HT1080 (cell line): ENCODE measurements around the gene FAM114A1. TPM values are rescaled to one million over a fixed set of nuclear protein-coding genes. Genes with fewer than 3 reads are reported as not detected.
A peak's percentile ranks its signal among the peaks of the same experiment; 100 is the strongest.

Experiments
- DNase-seq: peaks from one replicate; pipeline ENCODE4 v3.0.0-alpha.2; 2015; ENCODE audit warnings: low read depth
- polyA plus RNA-seq, 2 experiments: library from polyadenylated mRNA; depleted of rRNA; stranded (reverse); fragments of >200 nt; gene quantifications; 2 replicates each; pipeline ENCODE4 v1.2.3, GENCODE V29; 2015
- total RNA-seq: library from RNA; depleted of rRNA; stranded (reverse); fragments of >200 nt; shearing (Covaris generic); gene quantifications from 2 replicates; pipeline ENCODE4 v1.2.3, GENCODE V29; 2014; rRNA removed

The FAM114A1 gene
- total RNA-seq, result 21.9 and 28.5 TPM in 2 replicates
- 21.1 and 21.4 TPM in 2 replicates for polyA plus RNA-seq (2015; cell fraction: cytosol; rRNA removed)
- polyA plus RNA-seq (2015; cell fraction: nucleus; rRNA removed), result 19.5 and 21.9 TPM in 2 replicates

- peak; percentile 69 for DNase-seq
These were observed at the start of gene FAM114A1 for GRCh38 chr4:38867478-38868058. TSS of gene FAM114A1 (plus strand) at chr4:38867806. CDS start at chr4:38878079, 10,273 bp downstream.

- DNase-seq, result no peak
These were observed 49.1 kb upstream of the FAM114A1 start for GRCh38 chr4:38818441-38818976.

GRCh38 chr4:38819569-38819968, 48.0 kb upstream of the FAM114A1 start:
- peak; percentile 7 for DNase-seq

- DNase-seq, result no peak
These were observed 47.1 kb upstream of the FAM114A1 start for GRCh38 chr4:38820329-38821061.

GRCh38 chr4:38821739-38822138, 45.9 kb upstream of the FAM114A1 start:
- no peak for DNase-seq

GRCh38 chr4:38822748-38823303, 44.8 kb upstream of the FAM114A1 start:
- no peak for DNase-seq

- DNase-seq, result no peak
These were observed 43.8 kb upstream of the FAM114A1 start for GRCh38 chr4:38823766-38824165.

GRCh38 chr4:38829237-38829636, 38.4 kb upstream of the FAM114A1 start:
- DNase-seq, result no peak

- no peak for DNase-seq
These were observed 36.0 kb upstream of the FAM114A1 start for GRCh38 chr4:38831653-38832052.

- DNase-seq, result no peak
These were observed 35.4 kb upstream of the FAM114A1 start for GRCh38 chr4:38832206-38832605.

- DNase-seq, result no peak
These were observed 34.7 kb upstream of the FAM114A1 start for GRCh38 chr4:38832624-38833528.

GRCh38 chr4:38834570-38834969, 33.0 kb upstream of the FAM114A1 start:
- DNase-seq, result no peak

- DNase-seq, result no peak
These were observed 30.3 kb upstream of the FAM114A1 start for GRCh38 chr4:38837334-38837733.

- DNase-seq, result peak; percentile 70
These were observed 29.8 kb upstream of the FAM114A1 start for GRCh38 chr4:38837849-38838248.

- no peak for DNase-seq
These were observed 24.6 kb upstream of the FAM114A1 start for GRCh38 chr4:38842994-38843393.

GRCh38 chr4:38846015-38846414, 21.6 kb upstream of the FAM114A1 start:
- no peak for DNase-seq

GRCh38 chr4:38855466-38855865, 12.1 kb upstream of the FAM114A1 start:
- no peak for DNase-seq

- DNase-seq, result no peak
These were observed 11.6 kb upstream of the FAM114A1 start for GRCh38 chr4:38856046-38856445.

- DNase-seq, result peak; percentile 57
These were observed 10.9 kb upstream of the FAM114A1 start, which contains the start of gene TLR6 for GRCh38 chr4:38856524-38857337. TSS of gene TLR6 (minus strand) at chr4:38856817. CDS start at chr4:38829473, 27,344 bp downstream.
